ENCODE data around the gene DAPK1.

The DAPK1 gene

GRCh38 chr9:87673446-87674120 lies 175.9 kb downstream of the DAPK1 start:
- no peak for DNase-seq

- DNase-seq, result peak; percentile 58
Measured at GRCh38 chr9:87674565-87675299, 177.1 kb downstream of the DAPK1 start.

GRCh38 chr9:87675906-87676515 lies 178.3 kb downstream of the DAPK1 start:
- DNase-seq, result no peak

GRCh38 chr9:87676976-87677775 lies 179.5 kb downstream of the DAPK1 start:
- DNase-seq, result peak; percentile 22

- DNase-seq, result no peak
Measured at GRCh38 chr9:87677776-87678587, 180.3 kb downstream of the DAPK1 start.

- DNase-seq, result peak; percentile 51
Measured at GRCh38 chr9:87678650-87679355, 181.1 kb downstream of the DAPK1 start.

GRCh38 chr9:87681271-87682061 lies 183.8 kb downstream of the DAPK1 start:
- no peak for DNase-seq

GRCh38 chr9:87682085-87682484 lies 184.4 kb downstream of the DAPK1 start:
- DNase-seq, result no peak

- no peak for DNase-seq
Measured at GRCh38 chr9:87682618-87683017, 185.0 kb downstream of the DAPK1 start.

- no peak for DNase-seq
Measured at GRCh38 chr9:87683751-87684626, 186.3 kb downstream of the DAPK1 start.

GRCh38 chr9:87684627-87685219 lies 187.1 kb downstream of the DAPK1 start:
- DNase-seq, result peak; percentile 76

GRCh38 chr9:87685441-87685840 lies 187.8 kb downstream of the DAPK1 start:
- DNase-seq, result peak; percentile 74

GRCh38 chr9:87685871-87686519 lies 188.3 kb downstream of the DAPK1 start:
- peak; percentile 84 for DNase-seq

GRCh38 chr9:87686520-87687090 lies 188.9 kb downstream of the DAPK1 start:
- DNase-seq, result no peak

- DNase-seq, result no peak
Measured at GRCh38 chr9:87687207-87687606, 189.5 kb downstream of the DAPK1 start.

- no peak for DNase-seq
Measured at GRCh38 chr9:87694236-87694755, 196.6 kb downstream of the DAPK1 start.

- DNase-seq, result no peak
Measured at GRCh38 chr9:87695523-87695922, 197.9 kb downstream of the DAPK1 start.

GRCh38 chr9:87696641-87697040 lies 199.0 kb downstream of the DAPK1 start:
- DNase-seq, result no peak

All from inflammatory macrophage treated with lipopolysaccharide for 4 hours (primary cell).